ENCODE data around the gene SORCS3.
"Not testable (repeated sequence)": the region's sequence is repeated elsewhere in the genome, so short reads cannot be mapped to it uniquely, and the experiment has no call there.

The SORCS3 gene

DNA sequence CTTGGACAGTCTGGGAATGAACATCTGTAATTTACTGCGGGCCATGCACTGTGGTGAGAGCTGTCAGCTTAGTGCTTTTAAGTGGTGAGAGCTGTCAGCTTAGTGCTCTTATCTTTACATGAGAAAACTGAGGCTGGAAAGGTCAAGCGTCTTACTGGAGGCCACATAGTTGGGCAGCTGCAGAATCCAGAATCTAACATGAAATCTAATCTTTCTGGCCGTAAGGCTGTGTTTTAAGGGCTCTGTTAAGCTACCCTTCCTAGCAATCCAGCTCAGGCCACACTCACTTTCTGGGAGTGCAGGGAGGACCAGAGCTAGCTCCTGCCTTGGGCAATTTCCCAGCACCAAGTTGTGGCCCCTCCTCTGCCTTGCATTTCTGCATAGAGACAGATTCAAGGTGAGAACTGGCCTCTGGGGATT lies 70.2 kb downstream of the SORCS3 start:
- no peaks in the 10 kb centered on the region for H3K4me1 ChIP-seq (ENCODE audit: control insufficient read depth, low read length)
- H3K4me3 ChIP-seq (ENCODE audit: low read length) = no peak overlapping the region
- H3F3A ChIP-seq (ENCODE audit: control insufficient read depth, insufficient read depth) = no peaks in the 10 kb centered on the region
- H3K79me2 ChIP-seq (ENCODE audit: control insufficient read depth, low read length) = no peaks in the 10 kb centered on the region
- TF ChIP-seq EZH2phosphoT487 (IDR thresholded peaks at IDR 0.05; ENCODE audit: borderline replicate concordance, low read length) = no peak
- TF ChIP-seq, protein P1, sequence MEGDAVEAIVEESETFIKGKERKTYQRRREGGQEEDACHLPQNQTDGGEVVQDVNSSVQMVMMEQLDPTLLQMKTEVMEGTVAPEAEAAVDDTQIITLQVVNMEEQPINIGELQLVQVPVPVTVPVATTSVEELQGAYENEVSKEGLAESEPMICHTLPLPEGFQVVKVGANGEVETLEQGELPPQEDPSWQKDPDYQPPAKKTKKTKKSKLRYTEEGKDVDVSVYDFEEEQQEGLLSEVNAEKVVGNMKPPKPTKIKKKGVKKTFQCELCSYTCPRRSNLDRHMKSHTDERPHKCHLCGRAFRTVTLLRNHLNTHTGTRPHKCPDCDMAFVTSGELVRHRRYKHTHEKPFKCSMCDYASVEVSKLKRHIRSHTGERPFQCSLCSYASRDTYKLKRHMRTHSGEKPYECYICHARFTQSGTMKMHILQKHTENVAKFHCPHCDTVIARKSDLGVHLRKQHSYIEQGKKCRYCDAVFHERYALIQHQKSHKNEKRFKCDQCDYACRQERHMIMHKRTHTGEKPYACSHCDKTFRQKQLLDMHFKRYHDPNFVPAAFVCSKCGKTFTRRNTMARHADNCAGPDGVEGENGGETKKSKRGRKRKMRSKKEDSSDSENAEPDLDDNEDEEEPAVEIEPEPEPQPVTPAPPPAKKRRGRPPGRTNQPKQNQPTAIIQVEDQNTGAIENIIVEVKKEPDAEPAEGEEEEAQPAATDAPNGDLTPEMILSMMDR (IDR thresholded peaks at IDR 0.05; ENCODE audit: low read depth, low read length, poor library complexity, severe bottlenecking) = no peak
- no peaks in the 10 kb centered on the region for H4K20me1 ChIP-seq (ENCODE audit: control insufficient read depth, insufficient read depth, low read depth, low read length)
- no peaks in the 10 kb centered on the region for H3K9me3 ChIP-seq (ENCODE audit: control insufficient read depth, insufficient read depth, low read length)
- no peak overlapping the region for H3K27ac ChIP-seq (ENCODE audit: low read depth, low read length)
- no peaks in the 10 kb centered on the region for H3K27me3 ChIP-seq (ENCODE audit: control insufficient read depth, low read length)
- no peaks in the 10 kb centered on the region for H3K9me2 ChIP-seq (replicated peaks; ENCODE audit: control insufficient read depth, low read length)
- no peaks in the 10 kb centered on the region for H3K36me3 ChIP-seq (ENCODE audit: control insufficient read depth, low read length)
- H3K4me2 ChIP-seq (ENCODE audit: low read length) = no peak overlapping the region

DNA sequence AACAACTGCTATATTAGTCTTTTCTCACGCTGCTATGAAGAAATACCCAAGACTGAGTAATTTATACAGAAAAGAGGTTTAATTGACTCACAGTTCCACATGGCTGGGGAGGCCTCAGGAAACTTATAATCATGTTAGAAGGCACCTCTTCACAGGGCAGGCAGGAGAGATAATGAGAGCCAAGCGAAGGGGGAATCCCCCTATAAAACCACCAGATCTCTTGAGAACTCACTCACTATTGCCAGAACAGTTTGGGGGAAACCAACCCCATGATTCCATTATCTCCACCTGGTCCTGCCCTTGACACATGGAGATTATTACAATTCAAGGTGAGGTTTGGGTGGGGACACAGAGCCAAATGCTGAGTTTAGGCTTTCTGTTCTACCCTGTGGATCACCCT lies 89.5 kb downstream of the SORCS3 start:
- not testable (repeated sequence) for H3K4me1 ChIP-seq (ENCODE audit: control insufficient read depth, low read length); H3K9me2 ChIP-seq (replicated peaks; ENCODE audit: control insufficient read depth, low read length)

DNA sequence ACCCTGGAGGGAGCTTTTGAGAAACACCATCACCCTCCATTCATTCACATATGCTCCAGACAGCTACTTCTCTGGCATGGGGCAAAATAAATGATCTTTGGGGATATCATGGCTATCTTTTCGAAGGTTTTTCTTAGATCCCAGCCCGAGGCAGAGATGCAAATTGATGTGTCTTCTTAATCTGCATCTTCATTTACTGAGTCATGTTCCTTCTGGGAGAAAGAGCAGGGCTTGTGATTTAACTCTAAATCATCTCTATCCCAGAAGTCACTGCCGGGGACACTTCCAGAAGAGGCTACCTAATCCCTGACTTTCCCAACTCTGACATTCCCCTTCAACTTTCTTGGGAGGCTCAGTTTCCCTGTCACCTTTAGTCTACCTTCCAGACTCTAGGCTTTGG lies 90.1 kb downstream of the SORCS3 start:
- no peak overlapping the region for H3K4me3 ChIP-seq (ENCODE audit: low read length)
- no peaks in the 10 kb centered on the region for H3K9me2 ChIP-seq (replicated peaks; ENCODE audit: control insufficient read depth, low read length)
- H3K4me1 ChIP-seq (ENCODE audit: control insufficient read depth, low read length) = no peaks in the 10 kb centered on the region
- H3K36me3 ChIP-seq (ENCODE audit: control insufficient read depth, low read length) = no peaks in the 10 kb centered on the region
- no peaks in the 10 kb centered on the region for H3F3A ChIP-seq (ENCODE audit: control insufficient read depth, insufficient read depth)
- H3K27ac ChIP-seq (ENCODE audit: low read depth, low read length) = no peak overlapping the region
- H3K27me3 ChIP-seq (ENCODE audit: control insufficient read depth, low read length) = no peaks in the 10 kb centered on the region
- H4K20me1 ChIP-seq (ENCODE audit: control insufficient read depth, insufficient read depth, low read depth, low read length) = no peaks in the 10 kb centered on the region
- TF ChIP-seq, protein P1 (IDR thresholded peaks at IDR 0.05; ENCODE audit: low read depth, low read length, poor library complexity, severe bottlenecking) = no peak
- no peak for TF ChIP-seq EZH2phosphoT487 (IDR thresholded peaks at IDR 0.05; ENCODE audit: borderline replicate concordance, low read length)
- no peaks in the 10 kb centered on the region for H3K9me3 ChIP-seq (ENCODE audit: control insufficient read depth, insufficient read depth, low read length)
- H3K79me2 ChIP-seq (ENCODE audit: control insufficient read depth, low read length) = no peaks in the 10 kb centered on the region
- H3K4me2 ChIP-seq (ENCODE audit: low read length) = no peak overlapping the region

More for the DNA sequence above, 89.5 kb downstream of the SORCS3 start:
- H3K79me2 ChIP-seq (ENCODE audit: control insufficient read depth, low read length); H4K20me1 ChIP-seq (ENCODE audit: control insufficient read depth, insufficient read depth, low read depth, low read length); H3K4me3 ChIP-seq (ENCODE audit: low read length); H3K36me3 ChIP-seq (ENCODE audit: control insufficient read depth, low read length); H3K4me2 ChIP-seq (ENCODE audit: low read length); H3F3A ChIP-seq (ENCODE audit: control insufficient read depth, insufficient read depth); H3K9me3 ChIP-seq (ENCODE audit: control insufficient read depth, insufficient read depth, low read length); H3K27me3 ChIP-seq (ENCODE audit: control insufficient read depth, low read length); H3K27ac ChIP-seq (ENCODE audit: low read depth, low read length): not testable (repeated sequence)

DNA sequence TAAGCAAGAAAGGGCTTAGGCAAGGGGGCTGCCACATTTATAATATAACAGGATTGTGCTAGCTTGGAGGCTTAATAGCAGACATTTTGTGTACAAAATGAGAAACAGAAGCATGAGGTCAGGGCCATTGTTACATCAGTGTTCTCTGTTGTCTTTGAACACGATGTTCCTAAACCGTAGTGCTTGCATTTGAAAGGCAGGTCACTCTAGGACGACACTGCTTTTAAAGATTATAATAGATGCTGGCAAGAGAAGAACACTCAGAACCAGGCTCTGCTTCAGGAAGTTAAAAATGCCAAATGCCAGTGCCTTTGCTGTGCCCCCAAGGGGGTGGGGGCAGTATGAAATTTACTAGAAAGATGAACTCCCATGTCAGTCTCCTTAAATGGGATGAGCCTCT lies 91.1 kb downstream of the SORCS3 start:
- Histone ChIP-seq H3K9me3 (ENCODE audit: control insufficient read depth, insufficient read depth, low read length) (no peaks in the 10 kb centered on the region), H4K20me1 (ENCODE audit: control insufficient read depth, insufficient read depth, low read depth, low read length) (no peaks in the 10 kb centered on the region), H3K4me2 (ENCODE audit: low read length) (no peak overlapping the region), H3K36me3 (ENCODE audit: control insufficient read depth, low read length) (no peaks in the 10 kb centered on the region), H3K4me3 (ENCODE audit: low read length) (no peak overlapping the region), H3K27me3 (ENCODE audit: control insufficient read depth, low read length) (no peaks in the 10 kb centered on the region), H3K4me1 (ENCODE audit: control insufficient read depth, low read length) (no peaks in the 10 kb centered on the region), H3K27ac (ENCODE audit: low read depth, low read length) (no peak overlapping the region), H3K9me2 (replicated peaks; ENCODE audit: control insufficient read depth, low read length) (no peaks in the 10 kb centered on the region), H3K79me2 (ENCODE audit: control insufficient read depth, low read length) (no peaks in the 10 kb centered on the region), H3F3A (ENCODE audit: control insufficient read depth, insufficient read depth) (no peaks in the 10 kb centered on the region)
- TF ChIP-seq, protein P1 (IDR thresholded peaks at IDR 0.05; ENCODE audit: low read depth, low read length, poor library complexity, severe bottlenecking) = no peak
- TF ChIP-seq EZH2phosphoT487 (IDR thresholded peaks at IDR 0.05; ENCODE audit: borderline replicate concordance, low read length) = no peak
